GM12801 (cell line): ENCODE data around the gene PLXDC2.

Experiments
- TF ChIP-seq, protein P1 (sequence below): IDR thresholded peaks from one replicate; pipeline ENCODE4 v1.5.1; 2011; ENCODE audit warnings: control low read depth; ENCODE audit not compliant: insufficient read length; ENCODE audit errors: extremely low read depth

The PLXDC2 gene

DNA sequence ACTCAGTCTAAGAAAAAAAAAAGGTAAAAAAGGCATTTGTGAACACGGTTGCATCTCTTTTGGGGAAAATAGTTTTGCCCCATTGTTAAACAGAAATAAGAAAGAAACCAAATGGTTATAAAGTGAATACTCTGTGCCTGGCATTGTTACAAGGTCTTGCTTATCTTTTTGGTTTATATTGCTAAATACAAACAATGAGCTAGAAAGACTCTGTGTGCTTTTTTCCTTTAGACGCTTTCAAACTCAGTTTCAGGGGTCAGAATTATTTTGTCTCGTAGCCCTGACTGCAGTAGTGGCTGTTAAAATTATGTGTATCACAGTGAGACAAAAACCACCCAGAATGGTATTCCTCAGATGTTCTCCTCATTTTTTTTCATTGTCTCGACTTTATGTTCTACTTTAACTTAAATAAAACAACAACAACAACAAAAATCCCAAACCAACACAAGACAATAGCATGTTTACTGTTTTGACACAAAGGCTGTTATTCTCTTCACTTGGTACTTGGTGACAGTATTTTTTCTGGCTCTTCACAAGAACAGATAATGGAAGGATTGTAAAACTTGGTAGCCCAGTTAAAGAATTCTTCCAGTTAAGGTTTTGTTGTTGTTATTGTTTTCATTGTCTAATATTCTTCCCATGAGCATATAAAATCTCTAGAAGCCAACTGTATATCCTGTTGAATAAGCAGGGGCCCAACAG is 190.1 kb downstream of the PLXDC2 start:
- TF ChIP-seq, protein P1, sequence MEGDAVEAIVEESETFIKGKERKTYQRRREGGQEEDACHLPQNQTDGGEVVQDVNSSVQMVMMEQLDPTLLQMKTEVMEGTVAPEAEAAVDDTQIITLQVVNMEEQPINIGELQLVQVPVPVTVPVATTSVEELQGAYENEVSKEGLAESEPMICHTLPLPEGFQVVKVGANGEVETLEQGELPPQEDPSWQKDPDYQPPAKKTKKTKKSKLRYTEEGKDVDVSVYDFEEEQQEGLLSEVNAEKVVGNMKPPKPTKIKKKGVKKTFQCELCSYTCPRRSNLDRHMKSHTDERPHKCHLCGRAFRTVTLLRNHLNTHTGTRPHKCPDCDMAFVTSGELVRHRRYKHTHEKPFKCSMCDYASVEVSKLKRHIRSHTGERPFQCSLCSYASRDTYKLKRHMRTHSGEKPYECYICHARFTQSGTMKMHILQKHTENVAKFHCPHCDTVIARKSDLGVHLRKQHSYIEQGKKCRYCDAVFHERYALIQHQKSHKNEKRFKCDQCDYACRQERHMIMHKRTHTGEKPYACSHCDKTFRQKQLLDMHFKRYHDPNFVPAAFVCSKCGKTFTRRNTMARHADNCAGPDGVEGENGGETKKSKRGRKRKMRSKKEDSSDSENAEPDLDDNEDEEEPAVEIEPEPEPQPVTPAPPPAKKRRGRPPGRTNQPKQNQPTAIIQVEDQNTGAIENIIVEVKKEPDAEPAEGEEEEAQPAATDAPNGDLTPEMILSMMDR = no peak

DNA sequence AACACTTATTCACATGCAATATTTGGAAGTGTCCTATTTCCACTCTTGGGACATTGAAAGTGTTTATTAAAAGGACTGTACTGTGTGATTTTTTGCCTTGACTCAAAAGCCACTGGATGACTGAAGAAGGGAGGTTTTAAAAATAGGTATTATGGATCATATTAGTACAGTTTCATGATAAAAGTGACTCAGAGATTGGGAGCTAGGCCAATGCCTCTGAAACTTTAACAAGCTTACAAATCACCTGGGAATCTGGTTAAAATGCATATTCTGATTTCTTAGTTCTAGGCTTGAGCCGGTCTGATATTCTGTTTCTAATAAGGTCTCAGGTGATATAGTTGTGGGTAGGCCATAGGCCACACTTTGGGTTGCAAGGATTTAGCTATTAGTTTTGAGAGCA is 191.2 kb downstream of the PLXDC2 start:
- TF ChIP-seq, protein P1 = no peak

DNA sequence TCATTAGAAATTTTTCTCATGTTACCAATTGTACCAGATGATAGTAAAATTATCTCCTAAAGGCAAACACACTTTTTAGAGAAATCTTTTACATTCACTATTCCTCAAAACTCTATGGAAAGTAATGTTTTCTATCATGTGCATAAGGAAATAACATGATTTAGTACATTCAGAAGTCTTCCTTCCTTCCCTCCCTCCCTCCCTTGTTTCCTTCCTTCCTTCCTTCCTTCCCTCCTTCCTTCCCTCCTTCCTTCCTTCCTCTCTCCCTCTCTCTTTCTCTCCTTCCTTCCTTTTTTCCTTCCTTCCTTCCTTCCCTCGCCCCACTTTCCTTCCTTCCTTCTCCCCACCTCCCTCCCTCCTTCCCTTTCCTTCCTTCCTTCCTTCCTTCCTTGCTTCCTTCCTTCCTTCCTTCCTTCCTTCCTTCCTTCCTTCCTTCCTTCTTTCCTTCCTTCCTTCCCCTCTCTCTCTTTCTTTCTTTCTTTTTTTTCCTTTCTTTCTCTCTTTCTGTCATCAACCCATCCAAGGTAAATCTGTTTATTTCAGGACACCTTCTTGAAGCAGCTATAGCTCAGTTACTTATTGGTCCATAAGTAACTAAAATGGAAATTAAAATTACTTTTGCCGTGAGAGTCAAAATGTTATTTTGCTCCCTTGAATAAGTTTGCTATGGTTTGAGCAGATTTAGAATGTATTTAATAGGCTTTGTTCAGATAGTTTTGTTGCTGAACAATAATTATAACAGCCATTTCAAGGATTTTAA is 197.9 kb downstream of the PLXDC2 start:
- TF ChIP-seq, protein P1 = no peak

DNA sequence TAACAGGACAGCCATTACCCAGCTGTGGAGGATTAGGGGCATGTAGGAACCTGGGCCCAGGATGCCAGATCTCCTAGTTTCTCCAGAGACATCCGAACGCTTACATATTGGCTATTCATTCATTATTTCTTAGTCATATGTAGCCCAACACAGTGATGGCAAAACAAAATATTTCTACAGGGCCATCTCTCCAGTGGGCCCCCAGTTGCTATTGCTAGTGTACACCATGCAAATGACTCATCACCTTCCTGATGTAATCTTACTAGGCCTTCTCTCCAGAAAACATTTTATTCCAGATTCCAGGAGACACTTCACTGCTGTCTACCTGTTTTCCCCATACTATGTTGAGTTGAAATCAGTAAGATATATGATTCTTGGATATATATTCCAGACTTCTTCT is 201.7 kb downstream of the PLXDC2 start:
- TF ChIP-seq, protein P1 = no peak

DNA sequence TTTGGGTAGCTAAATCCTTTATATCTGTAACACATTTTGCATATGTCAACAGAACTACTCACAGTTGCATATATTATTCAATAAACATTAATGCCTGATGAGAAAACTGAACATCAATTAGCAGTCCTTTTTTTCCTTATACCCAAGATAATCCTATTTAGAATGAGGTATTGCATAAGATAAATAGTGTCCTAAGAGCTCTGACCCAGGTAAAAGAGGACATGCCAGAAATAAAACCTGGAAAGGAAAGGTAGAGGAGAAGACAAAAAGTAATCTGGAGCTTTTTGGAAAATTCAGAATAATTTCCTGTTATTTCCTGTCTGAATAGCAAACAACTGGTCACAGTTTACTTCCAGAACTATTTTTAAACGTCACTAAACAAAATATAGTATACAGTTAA is 204.4 kb downstream of the PLXDC2 start:
- TF ChIP-seq, protein P1 = no peak

DNA sequence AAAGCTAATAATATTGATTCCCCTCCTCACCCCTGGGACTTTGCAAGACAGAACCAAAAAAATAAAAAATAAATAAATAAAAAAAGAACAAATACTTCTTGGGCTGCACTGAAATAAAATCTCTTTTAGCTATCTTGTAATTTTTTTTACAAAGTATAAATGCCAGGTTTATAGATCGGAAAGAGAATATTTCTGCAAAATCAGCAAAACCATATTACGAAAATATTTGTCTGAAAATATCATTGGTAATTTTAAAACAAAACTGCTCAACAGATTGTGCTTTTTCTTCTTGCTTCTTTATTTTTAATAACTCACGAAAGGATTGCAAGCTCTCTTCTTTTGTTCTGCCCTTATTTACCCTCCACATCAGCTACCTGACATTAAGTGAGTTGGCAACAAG is 213.3 kb downstream of the PLXDC2 start:
- TF ChIP-seq, protein P1 = no peak

DNA sequence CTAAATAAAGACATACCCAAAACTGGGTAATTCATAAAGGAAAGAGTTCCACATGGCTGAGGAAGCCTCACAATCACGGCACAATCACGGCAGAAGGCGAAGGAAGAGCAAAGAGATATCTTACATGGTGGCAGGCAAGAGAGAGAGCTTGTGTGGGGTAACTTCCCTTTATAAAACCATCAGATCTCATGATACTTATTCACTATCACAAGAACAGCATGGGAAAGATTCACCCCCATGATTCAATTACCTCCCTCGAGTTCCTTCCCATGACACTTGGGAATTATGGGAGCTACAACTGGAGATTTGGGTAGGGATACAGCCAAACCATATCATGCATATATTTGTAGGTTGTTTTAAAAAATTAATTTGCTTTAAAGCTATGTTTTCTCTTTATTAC is 217.2 kb downstream of the PLXDC2 start:
- TF ChIP-seq, protein P1 = no peak
